T-helper 22 cell (primary cell): ENCODE results near the gene GARIN5B.

Experiments
- DNase-seq: peaks from one replicate; pipeline ENCODE4 v3.0.0-alpha.2; 2020; ENCODE audit warnings: low read depth

GARIN5B gene

GRCh38 chr19:55370305-55370988, 7.4 kb upstream of the GARIN5B start, which contains the start of gene IL11:
IL11 (minus strand) TSS chr19:55370463; CDS start chr19:55370310, 153 bp downstream.
- no peak for DNase-seq

DNA sequence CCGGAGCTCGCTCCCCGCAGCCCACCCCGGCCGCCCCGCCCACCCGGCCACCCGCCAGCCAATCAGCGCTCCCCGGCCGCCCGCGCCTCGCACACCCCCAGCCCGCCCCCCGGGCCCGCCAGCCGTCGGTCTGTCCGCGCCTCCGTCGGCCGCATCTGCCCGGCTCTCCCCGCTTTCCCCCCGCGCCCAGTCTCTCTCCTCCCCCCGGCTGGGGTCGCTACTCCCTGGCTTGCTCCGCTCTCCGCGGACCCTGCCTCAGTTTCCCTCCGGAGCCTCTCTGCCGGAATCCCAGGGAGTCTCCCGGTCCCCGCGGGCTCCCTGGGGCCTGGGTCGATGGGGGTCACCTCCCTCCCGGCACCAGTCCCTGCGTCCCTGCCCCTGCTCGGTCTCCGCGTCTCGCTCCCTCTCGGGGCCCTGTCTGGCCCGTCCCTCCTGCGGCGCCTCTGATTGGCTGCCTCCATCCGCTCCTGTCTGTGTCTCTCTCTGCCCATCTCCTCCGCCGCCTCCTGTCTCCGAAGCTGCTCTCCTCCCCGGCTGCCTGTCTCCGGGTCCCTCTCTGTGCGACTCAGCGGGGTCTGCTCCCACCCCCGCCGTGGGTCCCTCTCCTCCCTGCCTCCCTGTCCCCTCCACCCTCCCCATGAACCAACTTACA, 6.7 kb upstream of the GARIN5B start:
- no peak for DNase-seq

GRCh38 chr19:55368701-55369563, 5.9 kb upstream of the GARIN5B start:
- no peak for DNase-seq

DNA sequence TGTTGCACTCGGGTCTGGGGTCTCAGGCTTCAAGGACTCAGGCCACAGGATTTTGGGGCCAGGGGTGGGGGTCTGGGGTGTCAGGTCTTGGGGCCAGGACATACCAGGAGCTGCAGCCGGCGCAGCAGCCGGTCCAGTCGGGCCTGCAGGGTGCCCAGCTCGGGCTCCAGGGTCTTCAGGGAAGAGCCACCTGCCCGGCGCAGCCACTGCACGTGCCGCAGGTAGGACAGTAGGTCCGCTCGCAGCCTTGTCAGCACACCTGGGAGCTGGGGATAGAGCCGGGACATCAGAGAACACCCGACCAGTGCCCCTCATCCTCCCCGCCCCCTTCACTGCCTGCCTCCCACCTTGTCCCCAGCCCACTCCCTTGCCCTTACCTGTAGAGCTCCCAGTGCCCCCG, 5.0 kb upstream of the GARIN5B start:
- DNase-seq = no peak

GRCh38 chr19:55366790-55367189, 3.7 kb upstream of the GARIN5B start:
- no peak for DNase-seq

GRCh38 chr19:55365964-55366363, 2.9 kb upstream of the GARIN5B start:
- no peak for DNase-seq

- DNase-seq = no peak
Measured at GRCh38 chr19:55365245-55365644, 2.2 kb upstream of the GARIN5B start.

DNA sequence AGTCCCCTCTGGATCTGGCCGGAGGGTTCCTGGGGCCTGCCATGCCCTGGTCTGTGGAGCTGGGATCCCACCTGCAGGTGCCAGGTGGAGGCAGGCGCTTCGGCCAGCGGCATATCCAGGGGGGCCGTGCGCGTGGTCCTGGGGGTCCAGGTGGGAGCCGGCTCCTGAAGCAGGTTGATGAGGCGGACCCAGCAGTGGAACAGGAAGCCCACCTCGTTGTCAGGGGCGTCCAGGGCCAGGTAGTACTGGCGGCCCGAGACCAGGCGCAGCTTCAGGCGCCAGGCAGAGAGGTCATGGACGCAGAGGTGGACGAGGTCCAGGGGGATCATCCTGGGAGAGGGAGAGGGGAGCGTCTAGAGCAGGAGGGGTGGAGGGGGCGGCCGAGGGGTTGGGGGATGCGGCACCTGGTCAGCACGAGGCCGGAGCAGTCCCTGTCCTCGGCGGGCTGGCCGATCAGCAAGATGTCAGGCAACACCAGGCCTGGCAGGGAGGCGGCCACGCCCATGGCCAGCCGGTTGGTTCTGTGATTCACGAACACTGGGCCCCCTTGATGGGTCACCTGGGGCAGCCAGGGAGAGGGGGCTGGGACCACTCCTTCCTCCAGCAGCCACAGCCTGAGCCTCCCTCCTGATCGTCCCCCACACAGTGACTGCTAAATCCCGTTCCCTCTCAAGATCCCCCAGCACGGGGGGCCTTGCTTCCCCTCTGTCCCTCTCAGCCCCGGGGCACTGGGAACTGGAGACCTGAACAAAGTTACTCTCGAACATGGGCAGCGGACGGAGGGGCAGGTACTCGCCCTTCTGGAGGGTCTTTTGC, 678 bp downstream of the GARIN5B start:
- no peak for DNase-seq

- DNase-seq = no peak
Measured at GRCh38 chr19:55360902-55361301, 2.2 kb downstream of the GARIN5B start.

GRCh38 chr19:55358943-55359908, 3.8 kb downstream of the GARIN5B start:
- DNase-seq = no peak

DNA sequence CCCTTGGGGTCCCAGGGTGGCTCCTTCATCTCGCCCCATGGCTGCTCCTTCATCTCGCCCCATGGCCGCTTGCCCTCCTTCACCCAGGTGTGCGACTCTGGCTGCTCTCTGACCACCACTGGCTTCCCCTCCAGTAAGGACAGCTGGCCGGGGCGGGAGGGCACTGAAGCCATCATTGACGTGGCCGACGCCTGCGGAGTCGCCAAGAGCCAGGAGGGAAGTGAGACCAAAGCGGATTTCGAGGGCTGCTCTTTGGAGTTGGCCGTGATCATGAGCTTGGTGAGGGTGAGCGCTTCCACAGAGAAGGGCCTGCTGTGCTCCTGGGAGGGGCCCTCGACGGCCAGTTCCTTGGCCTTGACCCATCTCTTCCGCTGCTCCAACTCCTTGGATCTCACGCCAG, 4.6 kb downstream of the GARIN5B start:
- no peak for DNase-seq

DNA sequence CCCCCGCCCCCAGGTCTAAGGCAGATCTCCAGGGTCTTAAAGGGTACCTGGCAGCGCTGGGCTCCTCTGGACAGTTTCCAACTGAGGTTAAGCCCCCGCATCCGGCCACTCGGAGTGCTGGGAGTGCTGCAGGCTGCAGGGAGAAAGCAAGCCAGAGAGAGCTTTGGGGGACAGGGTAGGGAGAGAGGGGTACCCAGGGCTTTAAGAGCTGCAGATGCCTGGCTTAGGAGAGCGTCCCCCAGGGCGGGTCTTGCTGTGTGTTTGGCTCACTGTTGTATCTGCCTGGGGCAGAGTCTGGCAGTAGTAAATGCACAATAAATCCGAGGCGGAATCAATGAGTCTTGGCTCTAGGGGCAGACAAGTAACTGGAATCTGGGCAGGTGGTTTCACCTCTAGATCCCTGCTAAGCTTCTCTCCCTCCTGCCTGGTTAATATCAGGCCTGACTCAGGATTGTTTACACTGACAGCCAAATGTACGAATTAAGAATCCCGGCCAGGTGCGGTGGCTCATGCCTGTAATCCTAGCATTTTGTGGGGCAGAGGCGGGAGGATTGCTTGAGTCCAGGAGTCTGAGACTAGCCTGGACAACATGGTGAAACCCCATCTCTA, 7.7 kb downstream of the GARIN5B start:
- DNase-seq = no peak

- DNase-seq = no peak
Measured at GRCh38 chr19:55354698-55355212, 8.3 kb downstream of the GARIN5B start, which contains the start of gene COX6B2. COX6B2 (minus strand) TSS chr19:55354719; CDS start chr19:55354521, 198 bp downstream.

DNA sequence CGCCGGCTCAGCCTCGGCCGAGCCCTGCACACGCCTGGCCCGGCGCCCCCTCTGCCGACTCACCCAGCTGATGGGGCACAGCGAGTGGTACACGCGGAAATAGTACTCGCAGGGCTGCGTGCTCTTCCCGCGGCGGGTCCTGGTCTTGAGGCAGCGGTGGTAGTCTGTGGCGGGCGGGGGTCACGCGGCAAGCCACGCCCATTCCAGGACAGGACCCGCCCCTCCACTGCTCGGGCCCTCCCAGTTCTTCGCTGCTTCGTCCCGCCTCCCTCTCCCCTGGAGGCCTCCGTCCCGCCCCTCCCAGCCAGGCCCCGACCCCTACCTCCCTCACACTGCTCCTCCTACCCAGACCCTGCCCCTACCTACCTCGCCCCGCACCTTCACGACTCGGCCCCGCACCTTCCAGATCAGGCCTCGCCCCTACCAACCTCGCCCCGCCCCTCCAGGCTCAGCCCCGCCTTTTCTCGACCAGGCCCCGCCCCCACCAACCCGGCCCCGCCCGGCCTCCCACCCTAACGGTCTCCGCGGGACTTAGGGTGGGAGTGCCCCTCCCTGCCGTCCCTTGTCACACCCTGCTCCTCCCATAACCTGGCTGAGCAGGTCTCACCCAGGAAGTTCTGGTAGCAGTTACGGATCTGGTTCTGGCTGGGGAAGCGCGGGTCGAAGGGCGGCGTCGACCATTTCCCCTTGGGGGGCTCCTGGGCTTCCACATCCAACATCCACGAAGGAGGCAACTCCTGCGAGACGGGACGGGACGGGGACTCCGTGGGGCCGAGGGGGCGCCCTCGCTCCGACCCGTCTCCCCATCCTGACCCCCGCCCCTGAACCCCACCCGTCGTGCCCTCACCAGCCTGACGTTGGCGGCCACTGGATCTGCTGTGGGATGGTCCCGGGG, 9.0 kb downstream of the GARIN5B start:
- peak; percentile 51 for DNase-seq

DNA sequence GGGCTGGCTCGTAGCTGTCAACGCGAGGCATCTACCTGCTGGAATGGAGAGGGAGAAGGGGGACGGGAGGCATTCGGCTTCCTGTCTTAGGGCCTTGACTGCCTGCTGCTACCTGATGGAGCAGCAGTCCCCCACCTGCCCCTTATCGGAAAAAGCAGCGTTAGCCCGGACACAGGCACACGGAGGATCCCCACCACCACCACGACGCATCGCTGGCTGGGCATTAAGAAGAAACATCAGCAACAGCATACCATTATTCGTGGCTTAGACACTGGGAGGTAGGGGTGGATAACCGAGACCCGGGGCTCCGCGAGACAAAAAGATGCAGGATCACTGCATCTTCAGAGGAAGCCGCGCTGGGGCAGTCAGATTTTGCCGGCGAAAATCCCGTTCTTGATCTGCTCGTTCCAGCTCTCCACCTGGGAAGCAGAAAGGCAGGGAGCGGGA, 9.7 kb downstream of the GARIN5B start:
- no peak for DNase-seq

DNA sequence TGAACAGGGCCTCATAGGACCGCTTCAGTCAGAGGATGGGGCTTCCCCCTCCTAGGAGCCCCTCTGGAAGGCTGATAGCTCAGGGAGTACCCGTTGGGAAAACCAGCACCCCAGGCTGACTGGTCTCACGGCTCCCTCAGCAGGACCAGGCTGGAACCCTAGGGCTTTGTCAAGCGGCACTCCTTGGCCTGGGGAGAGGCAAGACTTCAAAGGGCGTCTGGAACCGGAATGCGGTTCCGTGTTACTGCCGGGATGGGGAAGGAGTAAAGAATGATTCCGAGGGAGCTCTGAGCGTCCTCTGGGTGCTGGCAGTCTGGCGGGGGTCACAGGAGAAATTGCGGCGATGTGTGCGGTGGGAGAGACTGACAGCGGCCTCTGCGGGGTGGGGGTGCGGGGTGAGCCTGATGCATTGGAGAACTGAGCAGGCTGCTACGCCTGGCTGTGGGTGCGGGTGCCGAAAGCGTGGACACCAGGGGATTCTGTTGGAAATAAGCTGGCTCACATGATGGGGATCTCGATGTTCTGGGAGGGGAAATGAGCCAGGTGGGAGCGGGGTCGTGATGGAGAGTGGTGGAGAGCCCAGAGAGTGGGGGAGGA, 10.4 kb downstream of the GARIN5B start:
- DNase-seq = no peak

DNA sequence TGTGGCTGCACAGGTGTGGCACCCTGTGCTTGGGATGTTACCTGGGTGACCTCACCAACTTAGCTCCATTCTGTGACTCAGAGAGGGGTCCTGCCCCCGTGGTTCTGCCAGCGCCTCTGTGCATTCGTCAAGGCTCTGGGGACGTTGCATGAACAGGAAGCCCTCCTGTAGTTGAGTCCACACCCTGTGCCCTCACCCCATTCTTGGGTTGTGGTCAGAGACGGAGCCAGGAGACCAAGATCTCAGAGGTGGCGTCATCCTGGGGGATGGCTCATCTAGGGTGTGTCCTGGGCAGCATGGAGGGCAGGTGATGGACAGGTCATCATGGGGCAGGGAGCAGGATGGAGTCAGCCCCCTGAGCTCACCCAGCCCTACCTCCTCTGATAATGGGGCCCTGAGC, 11.0 kb downstream of the GARIN5B start:
- no peak for DNase-seq

DNA sequence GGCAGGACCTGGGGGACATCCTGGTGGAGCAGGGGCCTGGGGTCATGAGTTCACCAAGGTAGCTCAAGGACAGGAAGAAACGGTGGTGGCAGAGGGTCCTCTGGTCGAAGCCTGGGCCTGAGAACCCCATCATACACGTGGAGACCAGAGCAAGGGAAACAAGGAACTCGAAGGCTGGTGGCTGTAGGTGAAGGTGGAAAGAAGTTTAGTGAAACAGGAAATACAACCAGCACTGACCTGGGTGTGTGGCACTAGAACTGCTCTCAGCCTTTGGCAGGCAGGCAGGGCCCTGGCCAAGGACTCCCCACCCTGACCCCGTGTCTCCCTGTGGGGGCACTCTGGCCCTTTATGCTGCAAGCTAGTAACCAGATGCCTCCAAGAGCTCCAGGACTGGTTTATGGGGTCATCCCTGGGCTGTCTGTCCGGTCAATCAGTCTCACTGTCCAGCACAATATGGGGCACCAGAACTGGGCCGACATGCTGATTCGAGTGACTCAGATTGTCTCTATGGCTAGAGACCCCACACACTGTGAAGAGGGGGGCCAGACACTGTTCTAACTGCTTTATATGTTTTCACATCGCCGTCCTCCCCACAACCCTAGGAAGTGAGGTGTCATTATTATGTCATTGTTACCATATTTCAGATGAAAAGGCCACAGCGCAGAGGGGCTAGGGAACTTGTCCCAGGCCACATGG, 12.3 kb downstream of the GARIN5B start:
- DNase-seq = no peak
